Effector memory CD4-positive, alpha-beta T cell (primary cell): ENCODE results near the gene ARID5B.
A peak's percentile ranks its signal among the peaks of the same experiment; 100 is the strongest.

Experiments
- DNase-seq, 3 donors: peaks; one replicate each; pipeline ENCODE4 v3.0.0-alpha.2; 2020
- H3K27ac ChIP-seq: 2 replicates; pipeline ENCODE4 v1.7.0; 2013; ENCODE audit warnings: mild to moderate bottlenecking, low read length, moderate library complexity; ENCODE audit not compliant: insufficient read depth, poor library complexity, severe bottlenecking
- H3K27me3 ChIP-seq: replicated peaks from 2 replicates; pipeline ENCODE4 v1.7.0; 2013; ENCODE audit warnings: mild to moderate bottlenecking, low read length; ENCODE audit not compliant: insufficient read depth, control insufficient read depth, poor library complexity, severe bottlenecking
- H3K36me3 ChIP-seq: 2 replicates; pipeline ENCODE4 v1.7.0; 2013; ENCODE audit warnings: mild to moderate bottlenecking, low read length, moderate library complexity; ENCODE audit not compliant: control insufficient read depth, insufficient read depth
- H3K4me1 ChIP-seq: 2 replicates; pipeline ENCODE4 v1.7.0; 2013; ENCODE audit warnings: low read length, mild to moderate bottlenecking; ENCODE audit not compliant: control insufficient read depth, insufficient read depth, poor library complexity, severe bottlenecking
- H3K4me3 ChIP-seq: 2 replicates; pipeline ENCODE4 v1.7.0; 2013; ENCODE audit warnings: low read length, low read depth, mild to moderate bottlenecking; ENCODE audit not compliant: insufficient read depth, poor library complexity, severe bottlenecking
- H3K9me3 ChIP-seq: 2 replicates; pipeline ENCODE4 v1.7.0; 2013; ENCODE audit warnings: mild to moderate bottlenecking, low read length, moderate library complexity; ENCODE audit not compliant: control insufficient read depth

The ARID5B gene

GRCh38 chr10:61994405-61995219 is 93.1 kb downstream of the ARID5B start:
- Histone ChIP-seq H3K36me3 (no peaks in the 10 kb centered on the region), H3K27ac (peak overlapping the region; percentile 64), H3K4me1 (peaks cover 18% of the 10 kb centered on the region), H3K4me3 (no peak overlapping the region), H3K9me3 (no peaks in the 10 kb centered on the region), H3K27me3 (no peaks in the 10 kb centered on the region)
- no peak for DNase-seq

GRCh38 chr10:61995220-61995503 is 93.7 kb downstream of the ARID5B start:
- Histone ChIP-seq H3K9me3 (no peaks in the 10 kb centered on the region), H3K4me1 (peaks cover 18% of the 10 kb centered on the region), H3K27ac (no peak overlapping the region), H3K36me3 (no peaks in the 10 kb centered on the region), H3K4me3 (no peak overlapping the region), H3K27me3 (no peaks in the 10 kb centered on the region)
- no peak for DNase-seq

DNA sequence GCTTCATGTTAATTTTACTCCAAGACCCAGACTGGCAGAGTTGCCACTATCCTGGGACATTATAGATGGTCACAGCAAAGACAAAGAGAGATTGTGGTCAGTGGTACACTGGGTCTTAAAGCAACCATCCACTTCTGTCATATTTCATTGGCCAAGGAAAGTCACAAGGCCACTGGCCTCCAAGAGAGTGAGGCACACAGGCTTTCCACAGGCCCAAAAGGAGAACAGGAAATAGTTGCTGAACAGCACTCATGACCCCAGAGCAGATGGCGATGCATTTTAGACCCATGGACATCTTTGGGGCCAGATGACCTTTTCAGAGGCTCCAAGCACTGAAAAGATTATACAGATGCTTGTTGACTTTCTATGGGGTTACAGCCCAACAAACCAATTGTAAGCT is 97.4 kb downstream of the ARID5B start:
- Histone ChIP-seq H3K27ac (no peak overlapping the region), H3K4me1 (peaks cover 12% of the 10 kb centered on the region), H3K9me3 (no peaks in the 10 kb centered on the region), H3K4me3 (no peak overlapping the region), H3K36me3 (no peaks in the 10 kb centered on the region), H3K27me3 (no peaks in the 10 kb centered on the region)
- DNase-seq = no peak

GRCh38 chr10:62000037-62000603 is 98.6 kb downstream of the ARID5B start:
- no peaks in the 10 kb centered on the region for H3K9me3 ChIP-seq
- no peak overlapping the region for H3K27ac ChIP-seq
- no peaks in the 10 kb centered on the region for H3K27me3 ChIP-seq
- DNase-seq = no peak
- H3K36me3 ChIP-seq = no peaks in the 10 kb centered on the region
- H3K4me1 ChIP-seq = peaks cover 3% of the 10 kb centered on the region
- H3K4me3 ChIP-seq = no peak overlapping the region

- Histone ChIP-seq H3K9me3 (no peaks in the 10 kb centered on the region), H3K4me1 (no peaks in the 10 kb centered on the region), H3K36me3 (no peaks in the 10 kb centered on the region), H3K27me3 (no peaks in the 10 kb centered on the region), H3K27ac (no peak overlapping the region), H3K4me3 (no peak overlapping the region)
- DNase-seq = no peak
These were observed 99.2 kb downstream of the ARID5B start for GRCh38 chr10:62000726-62001125.

GRCh38 chr10:62001898-62002297 is 100.4 kb downstream of the ARID5B start:
- H3K4me1 ChIP-seq = no peaks in the 10 kb centered on the region
- no peaks in the 10 kb centered on the region for H3K36me3 ChIP-seq

DNA sequence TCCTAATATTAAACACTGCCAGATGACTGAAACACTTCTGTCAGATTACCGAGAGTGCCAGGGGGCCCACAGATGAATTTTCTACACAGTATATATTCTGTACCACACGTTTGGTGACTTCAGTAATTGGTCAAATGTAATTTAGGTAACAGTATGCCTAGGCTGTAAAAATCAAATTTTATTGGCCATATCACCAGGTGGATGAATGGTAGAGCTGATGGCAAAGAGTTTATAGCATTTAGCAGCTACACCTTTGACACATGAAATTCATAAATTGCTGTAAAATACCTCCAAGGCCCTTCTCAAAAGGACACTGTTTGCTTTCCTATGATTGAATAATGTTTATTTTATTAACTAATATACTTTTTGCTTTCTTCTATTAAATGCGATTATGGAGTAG is 101.3 kb downstream of the ARID5B start:
- no peaks in the 10 kb centered on the region for H3K9me3 ChIP-seq
- H3K27me3 ChIP-seq = no peaks in the 10 kb centered on the region
- H3K36me3 ChIP-seq = no peaks in the 10 kb centered on the region
- no peak for DNase-seq
- no peak overlapping the region for H3K27ac ChIP-seq
- no peaks in the 10 kb centered on the region for H3K4me1 ChIP-seq
- H3K4me3 ChIP-seq = no peak overlapping the region

More at GRCh38 chr10:62001898-62002297, 100.4 kb downstream of the ARID5B start:
- Histone ChIP-seq H3K27me3 (no peaks in the 10 kb centered on the region), H3K27ac (no peak overlapping the region), H3K4me3 (no peak overlapping the region), H3K9me3 (no peaks in the 10 kb centered on the region)
- no peak for DNase-seq

GRCh38 chr10:62004042-62004441 is 102.5 kb downstream of the ARID5B start:
- no peak overlapping the region for H3K4me3 ChIP-seq
- no peaks in the 10 kb centered on the region for H3K27me3 ChIP-seq
- H3K36me3 ChIP-seq = no peaks in the 10 kb centered on the region
- H3K27ac ChIP-seq = no peak overlapping the region
- no peaks in the 10 kb centered on the region for H3K4me1 ChIP-seq
- no peaks in the 10 kb centered on the region for H3K9me3 ChIP-seq
- DNase-seq = no peak

DNA sequence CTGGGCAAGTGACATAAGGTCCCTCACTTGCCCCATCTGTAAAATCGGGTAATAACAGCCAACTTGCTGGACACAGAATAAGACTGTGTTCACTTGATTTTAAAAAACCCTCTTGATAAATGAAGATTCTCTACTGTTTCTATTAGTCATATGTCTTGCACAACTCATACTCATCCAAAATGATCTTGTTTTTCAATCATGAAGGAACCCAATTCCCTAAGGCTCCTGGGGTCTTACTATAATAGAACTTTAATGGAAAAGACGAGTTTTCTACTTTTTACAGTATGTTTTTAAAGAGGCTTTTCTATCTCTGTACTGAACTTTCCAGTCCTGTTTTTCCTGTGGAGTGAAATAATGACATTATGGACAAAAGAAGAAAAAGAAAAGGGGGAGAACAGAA is 103.8 kb downstream of the ARID5B start:
- Histone ChIP-seq H3K4me3 (no peak overlapping the region), H3K27me3 (no peaks in the 10 kb centered on the region), H3K27ac (no peak overlapping the region), H3K36me3 (no peaks in the 10 kb centered on the region), H3K4me1 (no peaks in the 10 kb centered on the region), H3K9me3 (no peaks in the 10 kb centered on the region)
- no peak for DNase-seq

DNA sequence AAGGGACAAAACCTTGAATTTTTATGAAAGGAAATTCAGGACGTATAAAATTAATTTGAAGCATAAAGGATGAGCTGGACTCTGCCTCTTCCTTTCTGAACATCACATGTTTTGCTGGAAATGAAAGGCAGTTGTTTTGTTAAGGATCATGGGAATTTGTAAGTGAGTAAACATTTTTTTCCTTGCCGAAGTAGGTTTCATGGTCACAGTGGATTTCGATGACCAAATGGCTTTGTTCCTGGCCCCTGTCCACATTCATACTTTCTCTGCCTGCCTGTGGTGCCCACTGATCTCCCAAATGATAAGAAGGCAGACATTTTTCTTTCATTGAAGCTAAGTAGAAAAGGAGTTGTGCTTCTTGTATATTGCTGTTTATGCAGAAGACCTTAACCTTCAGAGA is 104.2 kb downstream of the ARID5B start:
- no peak for DNase-seq
- no peaks in the 10 kb centered on the region for H3K9me3 ChIP-seq
- H3K36me3 ChIP-seq = no peaks in the 10 kb centered on the region
- no peak overlapping the region for H3K4me3 ChIP-seq
- H3K27ac ChIP-seq = no peak overlapping the region
- H3K27me3 ChIP-seq = no peaks in the 10 kb centered on the region
- no peaks in the 10 kb centered on the region for H3K4me1 ChIP-seq
